GM12878 (cell line): ENCODE results near the gene ELAVL1.

Experiments
- DPF2 ChIP-seq: fragments of 450-650 bp; IDR thresholded peaks from 2 replicates; pipeline ENCODE4 v1.6.1; 2017; ENCODE audit warnings: mild to moderate bottlenecking
- GABPA ChIP-seq: IDR thresholded peaks from 2 replicates; pipeline ENCODE4 v1.6.1; 2014; ENCODE audit warnings: antibody characterized with exemption, low read depth, mild to moderate bottlenecking, inconsistent platforms
- RAD21 ChIP-seq: IDR thresholded peaks from 2 replicates; pipeline ENCODE4 v1.6.1; 2011; ENCODE audit warnings: mild to moderate bottlenecking, low read depth, low read length, moderate library complexity; ENCODE audit not compliant: insufficient read depth
- RAD51 ChIP-seq: fragments of 450-650 bp; IDR thresholded peaks from 2 replicates; pipeline ENCODE4 v1.6.1; 2016; ENCODE audit warnings: moderate library complexity, mild to moderate bottlenecking, inconsistent platforms
- SREBF2 ChIP-seq: IDR thresholded peaks from 2 replicates; pipeline ENCODE4 v1.6.1; 2012; ENCODE audit warnings: mild to moderate bottlenecking, low read length
- SUZ12 ChIP-seq: fragments of 200-600 bp; sonication (generic); IDR thresholded peaks from one replicate; pipeline ENCODE4 v1.6.1; 2018; ENCODE audit warnings: antibody characterized with exemption, mild to moderate bottlenecking; ENCODE audit not compliant: unreplicated experiment
- TF ChIP-seq, protein P1 (sequence below): IDR thresholded peaks from 2 replicates; pipeline ENCODE4 v1.6.1; 2012; ENCODE audit warnings: mild to moderate bottlenecking, low read depth, low read length
- TF ChIP-seq, protein P2 (sequence below), 3 experiments: IDR thresholded peaks in 2 of 3; conservative IDR thresholded peaks in 1 of 3; 2 replicates each; pipeline ENCODE4 v1.5.1; 2011; ENCODE audit warnings: low read depth in 3 of 3, low read length in 3 of 3, mild to moderate bottlenecking in 3 of 3, control low read depth in 2 of 3, moderate library complexity in 2 of 3, inconsistent platforms in 1 of 3, mixed read lengths in 1 of 3; ENCODE audit not compliant: control insufficient read depth in 2 of 3, insufficient read depth in 1 of 3; ENCODE audit errors: extremely low read depth in 1 of 3

DNA sequence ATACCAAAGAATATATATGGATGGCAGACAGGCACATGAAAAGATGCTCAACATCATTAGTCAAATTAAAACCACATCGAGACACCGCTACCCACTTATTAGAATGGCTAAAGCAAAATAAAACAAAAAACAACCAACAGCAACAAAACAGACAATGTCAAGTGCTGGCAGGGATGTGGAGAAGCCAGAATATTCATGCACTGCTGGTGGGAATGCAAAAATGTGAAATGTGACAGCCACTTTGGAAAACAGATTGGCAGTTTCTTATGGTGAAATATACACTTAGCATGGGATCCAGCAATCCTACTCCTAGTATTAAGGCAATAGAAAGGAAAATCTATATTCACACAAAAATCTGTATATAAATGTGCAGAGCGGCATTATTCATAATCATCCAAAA is 8.6 kb downstream of the ELAVL1 start:
- TF ChIP-seq SREBF2 = no peak
- no peak for TF ChIP-seq SUZ12
- no peak for TF ChIP-seq RAD51
- TF ChIP-seq, protein P1, sequence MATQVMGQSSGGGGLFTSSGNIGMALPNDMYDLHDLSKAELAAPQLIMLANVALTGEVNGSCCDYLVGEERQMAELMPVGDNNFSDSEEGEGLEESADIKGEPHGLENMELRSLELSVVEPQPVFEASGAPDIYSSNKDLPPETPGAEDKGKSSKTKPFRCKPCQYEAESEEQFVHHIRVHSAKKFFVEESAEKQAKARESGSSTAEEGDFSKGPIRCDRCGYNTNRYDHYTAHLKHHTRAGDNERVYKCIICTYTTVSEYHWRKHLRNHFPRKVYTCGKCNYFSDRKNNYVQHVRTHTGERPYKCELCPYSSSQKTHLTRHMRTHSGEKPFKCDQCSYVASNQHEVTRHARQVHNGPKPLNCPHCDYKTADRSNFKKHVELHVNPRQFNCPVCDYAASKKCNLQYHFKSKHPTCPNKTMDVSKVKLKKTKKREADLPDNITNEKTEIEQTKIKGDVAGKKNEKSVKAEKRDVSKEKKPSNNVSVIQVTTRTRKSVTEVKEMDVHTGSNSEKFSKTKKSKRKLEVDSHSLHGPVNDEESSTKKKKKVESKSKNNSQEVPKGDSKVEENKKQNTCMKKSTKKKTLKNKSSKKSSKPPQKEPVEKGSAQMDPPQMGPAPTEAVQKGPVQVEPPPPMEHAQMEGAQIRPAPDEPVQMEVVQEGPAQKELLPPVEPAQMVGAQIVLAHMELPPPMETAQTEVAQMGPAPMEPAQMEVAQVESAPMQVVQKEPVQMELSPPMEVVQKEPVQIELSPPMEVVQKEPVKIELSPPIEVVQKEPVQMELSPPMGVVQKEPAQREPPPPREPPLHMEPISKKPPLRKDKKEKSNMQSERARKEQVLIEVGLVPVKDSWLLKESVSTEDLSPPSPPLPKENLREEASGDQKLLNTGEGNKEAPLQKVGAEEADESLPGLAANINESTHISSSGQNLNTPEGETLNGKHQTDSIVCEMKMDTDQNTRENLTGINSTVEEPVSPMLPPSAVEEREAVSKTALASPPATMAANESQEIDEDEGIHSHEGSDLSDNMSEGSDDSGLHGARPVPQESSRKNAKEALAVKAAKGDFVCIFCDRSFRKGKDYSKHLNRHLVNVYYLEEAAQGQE = no peak
- TF ChIP-seq, protein P2, sequence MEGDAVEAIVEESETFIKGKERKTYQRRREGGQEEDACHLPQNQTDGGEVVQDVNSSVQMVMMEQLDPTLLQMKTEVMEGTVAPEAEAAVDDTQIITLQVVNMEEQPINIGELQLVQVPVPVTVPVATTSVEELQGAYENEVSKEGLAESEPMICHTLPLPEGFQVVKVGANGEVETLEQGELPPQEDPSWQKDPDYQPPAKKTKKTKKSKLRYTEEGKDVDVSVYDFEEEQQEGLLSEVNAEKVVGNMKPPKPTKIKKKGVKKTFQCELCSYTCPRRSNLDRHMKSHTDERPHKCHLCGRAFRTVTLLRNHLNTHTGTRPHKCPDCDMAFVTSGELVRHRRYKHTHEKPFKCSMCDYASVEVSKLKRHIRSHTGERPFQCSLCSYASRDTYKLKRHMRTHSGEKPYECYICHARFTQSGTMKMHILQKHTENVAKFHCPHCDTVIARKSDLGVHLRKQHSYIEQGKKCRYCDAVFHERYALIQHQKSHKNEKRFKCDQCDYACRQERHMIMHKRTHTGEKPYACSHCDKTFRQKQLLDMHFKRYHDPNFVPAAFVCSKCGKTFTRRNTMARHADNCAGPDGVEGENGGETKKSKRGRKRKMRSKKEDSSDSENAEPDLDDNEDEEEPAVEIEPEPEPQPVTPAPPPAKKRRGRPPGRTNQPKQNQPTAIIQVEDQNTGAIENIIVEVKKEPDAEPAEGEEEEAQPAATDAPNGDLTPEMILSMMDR (IDR thresholded peaks at IDR 0.05 in 2 of 3, conservative IDR thresholded peaks at IDR 0.05 in 1 of 3; ENCODE audit: control insufficient read depth in 2 of 3, extremely low read depth in 1 of 3, insufficient read depth in 1 of 3, low read depth in 3 of 3, low read length in 3 of 3) = no peak
- no peak for TF ChIP-seq RAD21
- no peak for TF ChIP-seq DPF2
- TF ChIP-seq GABPA = no peak
